ENCODE results near the gene SLC35B2. TPM values are rescaled to one million over a fixed set of nuclear protein-coding genes. Genes with fewer than 3 reads are reported as not detected.

SLC35B2 gene
- total and polyA plus RNA-seq, 9 of the 15 experiments (the other 6 are each of a cell fraction or from before 2014, with no cell fraction given) = 14.5 to 59.1 (median 47.1) TPM

DNA sequence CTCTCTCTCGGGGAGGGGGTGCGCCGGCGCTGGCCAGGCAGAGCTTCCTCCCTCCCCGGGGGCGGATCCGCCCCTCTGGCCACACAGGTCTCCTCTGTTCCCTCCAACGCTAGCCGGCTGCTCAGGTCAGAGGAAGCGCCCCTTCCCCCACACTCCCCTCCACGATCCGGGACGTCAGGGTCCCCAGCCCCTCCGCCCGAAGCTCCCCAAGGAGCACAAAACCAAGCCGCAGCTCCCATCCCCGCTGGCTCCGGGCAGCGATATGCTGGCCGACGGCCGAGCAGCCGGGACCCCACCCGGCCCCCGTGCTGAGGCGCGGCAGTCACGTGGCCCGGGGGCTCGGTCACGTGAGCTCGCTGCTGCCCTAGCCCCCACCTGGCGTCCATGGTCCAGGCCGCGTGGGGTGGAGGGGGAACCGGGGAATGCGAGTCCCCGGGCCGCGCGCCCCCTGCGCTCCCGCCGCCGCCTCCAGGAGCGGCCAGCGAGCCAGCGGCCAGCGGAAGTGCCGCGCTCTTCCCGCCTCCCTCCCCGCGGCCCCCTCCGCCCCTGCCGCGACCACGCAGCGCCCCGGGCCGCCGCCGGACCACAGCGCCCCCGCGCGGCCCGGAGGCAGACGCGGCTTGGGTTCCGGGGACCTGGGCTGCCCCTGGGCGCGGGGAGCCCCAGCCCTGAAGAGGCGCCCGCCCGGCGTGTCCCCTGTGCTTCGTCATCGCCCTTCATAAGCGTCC is at the start of gene SLC35B2 (continued):
- TF ChIP-seq, protein P1, sequence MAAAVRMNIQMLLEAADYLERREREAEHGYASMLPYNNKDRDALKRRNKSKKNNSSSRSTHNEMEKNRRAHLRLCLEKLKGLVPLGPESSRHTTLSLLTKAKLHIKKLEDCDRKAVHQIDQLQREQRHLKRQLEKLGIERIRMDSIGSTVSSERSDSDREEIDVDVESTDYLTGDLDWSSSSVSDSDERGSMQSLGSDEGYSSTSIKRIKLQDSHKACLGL (CRISPR knock-in tag; IDR thresholded peaks at IDR 0.05; ENCODE audit: borderline replicate concordance, poor library complexity, severe bottlenecking) = peak; percentile 85
- TF ChIP-seq ZNF764 (CRISPR knock-in tag; IDR thresholded peaks at IDR 0.05; ENCODE audit: low read depth) (no peak), SRSF1 (IDR thresholded peaks at IDR 0.05; ENCODE audit: low read depth, low read length) (no peak), RBM15 (IDR thresholded peaks at IDR 0.05; ENCODE audit: insufficient read depth, low read length) (no peak)
- TF ChIP-seq, protein P2, sequence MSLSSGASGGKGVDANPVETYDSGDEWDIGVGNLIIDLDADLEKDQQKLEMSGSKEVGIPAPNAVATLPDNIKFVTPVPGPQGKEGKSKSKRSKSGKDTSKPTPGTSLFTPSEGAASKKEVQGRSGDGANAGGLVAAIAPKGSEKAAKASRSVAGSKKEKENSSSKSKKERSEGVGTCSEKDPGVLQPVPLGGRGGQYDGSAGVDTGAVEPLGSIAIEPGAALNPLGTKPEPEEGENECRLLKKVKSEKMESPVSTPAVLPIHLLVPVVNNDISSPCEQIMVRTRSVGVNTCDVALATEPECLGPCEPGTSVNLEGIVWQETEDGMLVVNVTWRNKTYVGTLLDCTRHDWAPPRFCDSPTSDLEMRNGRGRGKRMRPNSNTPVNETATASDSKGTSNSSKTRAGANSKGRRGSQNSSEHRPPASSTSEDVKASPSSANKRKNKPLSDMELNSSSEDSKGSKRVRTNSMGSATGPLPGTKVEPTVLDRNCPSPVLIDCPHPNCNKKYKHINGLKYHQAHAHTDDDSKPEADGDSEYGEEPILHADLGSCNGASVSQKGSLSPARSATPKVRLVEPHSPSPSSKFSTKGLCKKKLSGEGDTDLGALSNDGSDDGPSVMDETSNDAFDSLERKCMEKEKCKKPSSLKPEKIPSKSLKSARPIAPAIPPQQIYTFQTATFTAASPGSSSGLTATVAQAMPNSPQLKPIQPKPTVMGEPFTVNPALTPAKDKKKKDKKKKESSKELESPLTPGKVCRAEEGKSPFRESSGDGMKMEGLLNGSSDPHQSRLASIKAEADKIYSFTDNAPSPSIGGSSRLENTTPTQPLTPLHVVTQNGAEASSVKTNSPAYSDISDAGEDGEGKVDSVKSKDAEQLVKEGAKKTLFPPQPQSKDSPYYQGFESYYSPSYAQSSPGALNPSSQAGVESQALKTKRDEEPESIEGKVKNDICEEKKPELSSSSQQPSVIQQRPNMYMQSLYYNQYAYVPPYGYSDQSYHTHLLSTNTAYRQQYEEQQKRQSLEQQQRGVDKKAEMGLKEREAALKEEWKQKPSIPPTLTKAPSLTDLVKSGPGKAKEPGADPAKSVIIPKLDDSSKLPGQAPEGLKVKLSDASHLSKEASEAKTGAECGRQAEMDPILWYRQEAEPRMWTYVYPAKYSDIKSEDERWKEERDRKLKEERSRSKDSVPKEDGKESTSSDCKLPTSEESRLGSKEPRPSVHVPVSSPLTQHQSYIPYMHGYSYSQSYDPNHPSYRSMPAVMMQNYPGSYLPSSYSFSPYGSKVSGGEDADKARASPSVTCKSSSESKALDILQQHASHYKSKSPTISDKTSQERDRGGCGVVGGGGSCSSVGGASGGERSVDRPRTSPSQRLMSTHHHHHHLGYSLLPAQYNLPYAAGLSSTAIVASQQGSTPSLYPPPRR (CRISPR knock-in tag; IDR thresholded peaks at IDR 0.05; ENCODE audit: borderline replicate concordance) = no peak
- TF ChIP-seq, protein P3, sequence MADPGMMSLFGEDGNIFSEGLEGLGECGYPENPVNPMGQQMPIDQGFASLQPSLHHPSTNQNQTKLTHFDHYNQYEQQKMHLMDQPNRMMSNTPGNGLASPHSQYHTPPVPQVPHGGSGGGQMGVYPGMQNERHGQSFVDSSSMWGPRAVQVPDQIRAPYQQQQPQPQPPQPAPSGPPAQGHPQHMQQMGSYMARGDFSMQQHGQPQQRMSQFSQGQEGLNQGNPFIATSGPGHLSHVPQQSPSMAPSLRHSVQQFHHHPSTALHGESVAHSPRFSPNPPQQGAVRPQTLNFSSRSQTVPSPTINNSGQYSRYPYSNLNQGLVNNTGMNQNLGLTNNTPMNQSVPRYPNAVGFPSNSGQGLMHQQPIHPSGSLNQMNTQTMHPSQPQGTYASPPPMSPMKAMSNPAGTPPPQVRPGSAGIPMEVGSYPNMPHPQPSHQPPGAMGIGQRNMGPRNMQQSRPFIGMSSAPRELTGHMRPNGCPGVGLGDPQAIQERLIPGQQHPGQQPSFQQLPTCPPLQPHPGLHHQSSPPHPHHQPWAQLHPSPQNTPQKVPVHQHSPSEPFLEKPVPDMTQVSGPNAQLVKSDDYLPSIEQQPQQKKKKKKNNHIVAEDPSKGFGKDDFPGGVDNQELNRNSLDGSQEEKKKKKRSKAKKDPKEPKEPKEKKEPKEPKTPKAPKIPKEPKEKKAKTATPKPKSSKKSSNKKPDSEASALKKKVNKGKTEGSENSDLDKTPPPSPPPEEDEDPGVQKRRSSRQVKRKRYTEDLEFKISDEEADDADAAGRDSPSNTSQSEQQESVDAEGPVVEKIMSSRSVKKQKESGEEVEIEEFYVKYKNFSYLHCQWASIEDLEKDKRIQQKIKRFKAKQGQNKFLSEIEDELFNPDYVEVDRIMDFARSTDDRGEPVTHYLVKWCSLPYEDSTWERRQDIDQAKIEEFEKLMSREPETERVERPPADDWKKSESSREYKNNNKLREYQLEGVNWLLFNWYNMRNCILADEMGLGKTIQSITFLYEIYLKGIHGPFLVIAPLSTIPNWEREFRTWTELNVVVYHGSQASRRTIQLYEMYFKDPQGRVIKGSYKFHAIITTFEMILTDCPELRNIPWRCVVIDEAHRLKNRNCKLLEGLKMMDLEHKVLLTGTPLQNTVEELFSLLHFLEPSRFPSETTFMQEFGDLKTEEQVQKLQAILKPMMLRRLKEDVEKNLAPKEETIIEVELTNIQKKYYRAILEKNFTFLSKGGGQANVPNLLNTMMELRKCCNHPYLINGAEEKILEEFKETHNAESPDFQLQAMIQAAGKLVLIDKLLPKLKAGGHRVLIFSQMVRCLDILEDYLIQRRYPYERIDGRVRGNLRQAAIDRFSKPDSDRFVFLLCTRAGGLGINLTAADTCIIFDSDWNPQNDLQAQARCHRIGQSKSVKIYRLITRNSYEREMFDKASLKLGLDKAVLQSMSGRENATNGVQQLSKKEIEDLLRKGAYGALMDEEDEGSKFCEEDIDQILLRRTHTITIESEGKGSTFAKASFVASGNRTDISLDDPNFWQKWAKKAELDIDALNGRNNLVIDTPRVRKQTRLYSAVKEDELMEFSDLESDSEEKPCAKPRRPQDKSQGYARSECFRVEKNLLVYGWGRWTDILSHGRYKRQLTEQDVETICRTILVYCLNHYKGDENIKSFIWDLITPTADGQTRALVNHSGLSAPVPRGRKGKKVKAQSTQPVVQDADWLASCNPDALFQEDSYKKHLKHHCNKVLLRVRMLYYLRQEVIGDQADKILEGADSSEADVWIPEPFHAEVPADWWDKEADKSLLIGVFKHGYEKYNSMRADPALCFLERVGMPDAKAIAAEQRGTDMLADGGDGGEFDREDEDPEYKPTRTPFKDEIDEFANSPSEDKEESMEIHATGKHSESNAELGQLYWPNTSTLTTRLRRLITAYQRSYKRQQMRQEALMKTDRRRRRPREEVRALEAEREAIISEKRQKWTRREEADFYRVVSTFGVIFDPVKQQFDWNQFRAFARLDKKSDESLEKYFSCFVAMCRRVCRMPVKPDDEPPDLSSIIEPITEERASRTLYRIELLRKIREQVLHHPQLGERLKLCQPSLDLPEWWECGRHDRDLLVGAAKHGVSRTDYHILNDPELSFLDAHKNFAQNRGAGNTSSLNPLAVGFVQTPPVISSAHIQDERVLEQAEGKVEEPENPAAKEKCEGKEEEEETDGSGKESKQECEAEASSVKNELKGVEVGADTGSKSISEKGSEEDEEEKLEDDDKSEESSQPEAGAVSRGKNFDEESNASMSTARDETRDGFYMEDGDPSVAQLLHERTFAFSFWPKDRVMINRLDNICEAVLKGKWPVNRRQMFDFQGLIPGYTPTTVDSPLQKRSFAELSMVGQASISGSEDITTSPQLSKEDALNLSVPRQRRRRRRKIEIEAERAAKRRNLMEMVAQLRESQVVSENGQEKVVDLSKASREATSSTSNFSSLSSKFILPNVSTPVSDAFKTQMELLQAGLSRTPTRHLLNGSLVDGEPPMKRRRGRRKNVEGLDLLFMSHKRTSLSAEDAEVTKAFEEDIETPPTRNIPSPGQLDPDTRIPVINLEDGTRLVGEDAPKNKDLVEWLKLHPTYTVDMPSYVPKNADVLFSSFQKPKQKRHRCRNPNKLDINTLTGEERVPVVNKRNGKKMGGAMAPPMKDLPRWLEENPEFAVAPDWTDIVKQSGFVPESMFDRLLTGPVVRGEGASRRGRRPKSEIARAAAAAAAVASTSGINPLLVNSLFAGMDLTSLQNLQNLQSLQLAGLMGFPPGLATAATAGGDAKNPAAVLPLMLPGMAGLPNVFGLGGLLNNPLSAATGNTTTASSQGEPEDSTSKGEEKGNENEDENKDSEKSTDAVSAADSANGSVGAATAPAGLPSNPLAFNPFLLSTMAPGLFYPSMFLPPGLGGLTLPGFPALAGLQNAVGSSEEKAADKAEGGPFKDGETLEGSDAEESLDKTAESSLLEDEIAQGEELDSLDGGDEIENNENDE (IDR thresholded peaks at IDR 0.05; ENCODE audit: low read depth, low read length) = no peak

Data from K562 (cell line).